H1 (cell line): ENCODE data around the gene SEPTIN5. TPM values are rescaled to one million over a fixed set of nuclear protein-coding genes. Genes with fewer than 3 reads are reported as not detected.

Experiments
- CBX5 ChIP-seq: fragments of 300-800, 300-1000 bp; sonication (generic); IDR thresholded peaks from 2 replicates; pipeline ENCODE4 v1.7.1; 2016; ENCODE audit warnings: antibody characterized with exemption, low read length, low read depth
- CTCF ChIP-seq, 3 experiments: IDR thresholded peaks; 1 replicate in 2 of 3; 2 replicates in 1 of 3; pipeline versions ENCODE4 v1.5.1 to v1.6.1; 2011; ENCODE audit warnings: low read length in 3 of 3, mild to moderate bottlenecking in 3 of 3, inconsistent platforms in 2 of 3, low read depth in 1 of 3, moderate library complexity in 1 of 3; ENCODE audit not compliant: insufficient read depth in 1 of 3; ENCODE audit errors: control extremely low read depth in 1 of 3
- E2F6 ChIP-seq: IDR thresholded peaks from 2 replicates; pipeline ENCODE4 v1.6.1; 2012; ENCODE audit warnings: inconsistent platforms
- HDAC2 ChIP-seq, 2 experiments: fragments of 300-600 bp in 1 of 2; sonication (generic) in 1 of 2; IDR thresholded peaks; 2 replicates each; pipeline ENCODE4 v1.6.1; 2011 to 2012; ENCODE audit warnings: low read depth in 2 of 2, low read length in 2 of 2, mild to moderate bottlenecking in 2 of 2, moderate library complexity in 2 of 2, borderline replicate concordance in 1 of 2, inconsistent platforms in 1 of 2
- KDM4A ChIP-seq: IDR thresholded peaks from one replicate; pipeline ENCODE4 v1.7.1; 2012; ENCODE audit warnings: low read depth, mild to moderate bottlenecking, moderate library complexity, low read length, inconsistent platforms; ENCODE audit not compliant: severe bottlenecking
- MAX ChIP-seq: IDR thresholded peaks from 2 replicates; pipeline ENCODE4 v1.6.1; 2012; ENCODE audit warnings: inconsistent platforms
- NRF1 ChIP-seq: IDR thresholded peaks from 2 replicates; pipeline ENCODE4 v1.6.1; 2011; ENCODE audit warnings: mild to moderate bottlenecking, low read depth, low read length, improper control_type of control experiment
- RAD21 ChIP-seq, 2 experiments: IDR thresholded peaks in 1 of 2; conservative IDR thresholded peaks in 1 of 2; 2 replicates each; pipeline ENCODE4 v1.6.1; 2011; ENCODE audit warnings: low read depth in 2 of 2, low read length in 2 of 2, improper control_type of control experiment in 1 of 2, inconsistent platforms in 1 of 2, mild to moderate bottlenecking in 1 of 2, moderate library complexity in 1 of 2
- RBBP5 ChIP-seq: IDR thresholded peaks from 2 replicates; pipeline ENCODE4 v1.7.1; 2012; ENCODE audit warnings: low read depth, mild to moderate bottlenecking, inconsistent platforms, low read length, moderate library complexity, borderline replicate concordance
- RNF2 ChIP-seq: fragments of 200-900, 300-1000 bp; sonication (generic); IDR thresholded peaks from 2 replicates; pipeline ENCODE4 v1.7.1; 2016; ENCODE audit warnings: borderline replicate concordance, low read depth, mild to moderate bottlenecking, antibody characterized with exemption, low read length; ENCODE audit not compliant: poor library complexity, severe bottlenecking; ENCODE audit errors: missing control alignments
- TAF1 ChIP-seq: IDR thresholded peaks from 2 replicates; pipeline ENCODE4 v1.6.1; 2011; ENCODE audit warnings: mild to moderate bottlenecking, low read depth, low read length
- polyA plus RNA-seq, 7 experiments: library from polyadenylated mRNA; depleted of rRNA in 3 of 7; stranded (reverse) in 5 of 7; unstranded in 2 of 7; fragments of >200 nt in 5 of 7; fragments of 200-250 nt in 2 of 7; gene quantifications; 1 replicate in 5 of 7; 2 replicates in 1 of 7; 4 replicates in 1 of 7; pipeline versions ENCODE4 v1.2.1 to v1.2.3, GENCODE V29; 2011 to 2013; ENCODE audit warnings: missing spikeins in 2 of 7, mixed read lengths in 2 of 7
- total RNA-seq: library from RNA; stranded (reverse); fragmentation: NEBNext Ultra II Directional; extraction: Animal tissue kit (Norgen Biotek cat#: 25700); gene quantifications from 2 replicates; pipeline ENCODE4 v1.2.1, GENCODE V29; 2021

SEPTIN5 gene
- total and polyA plus RNA-seq, 2 of the 8 experiments (the other 6 are each of a cell fraction or from before 2014, with no cell fraction given) = 6.0 to 8.6 TPM

GRCh38 chr22:19756288-19757128, 42.2 kb downstream of the SEPTIN5 start (continued):
- TF ChIP-seq RAD21 (IDR thresholded peaks at IDR 0.05 in 1 of 2, conservative IDR thresholded peaks at IDR 0.05 in 1 of 2; ENCODE audit: low read depth in 2 of 2, low read length in 2 of 2) (peak; percentile 18 to 24; a peak in 2 of 4 replicates), KDM4A (peak; percentile 61), CBX5 (no peak), TAF1 (no peak), MAX (peak; percentile 23; the same call in 1 of the 2 replicates), CTCF (IDR thresholded peaks at IDR 0.05; ENCODE audit: control extremely low read depth in 1 of 3, insufficient read depth in 1 of 3, low read depth in 1 of 3, low read length in 3 of 3) (peak in 2 of 3 experiments; percentile 38 to 39; a peak in 3 of 4 replicates), E2F6 (0 out of 2 replicates have a peak, but pooled peaks have one; percentile 1), RBBP5 (no peak), NRF1 (no peak), HDAC2 (IDR thresholded peaks at IDR 0.05; ENCODE audit: borderline replicate concordance in 1 of 2, low read depth in 2 of 2, low read length in 2 of 2) (no peak), RNF2 (peak; percentile 79)
